Measurements from ENCODE around the gene HS1BP3. TPM values are rescaled to one million over a fixed set of nuclear protein-coding genes. Genes with fewer than 3 reads are reported as not detected.

Gene HS1BP3
- total and polyA plus RNA-seq, 2 of the 13 experiments (the other 11 are each of a cell fraction or from before 2014, with no cell fraction given) = 15.2 to 22.0 TPM

DNA sequence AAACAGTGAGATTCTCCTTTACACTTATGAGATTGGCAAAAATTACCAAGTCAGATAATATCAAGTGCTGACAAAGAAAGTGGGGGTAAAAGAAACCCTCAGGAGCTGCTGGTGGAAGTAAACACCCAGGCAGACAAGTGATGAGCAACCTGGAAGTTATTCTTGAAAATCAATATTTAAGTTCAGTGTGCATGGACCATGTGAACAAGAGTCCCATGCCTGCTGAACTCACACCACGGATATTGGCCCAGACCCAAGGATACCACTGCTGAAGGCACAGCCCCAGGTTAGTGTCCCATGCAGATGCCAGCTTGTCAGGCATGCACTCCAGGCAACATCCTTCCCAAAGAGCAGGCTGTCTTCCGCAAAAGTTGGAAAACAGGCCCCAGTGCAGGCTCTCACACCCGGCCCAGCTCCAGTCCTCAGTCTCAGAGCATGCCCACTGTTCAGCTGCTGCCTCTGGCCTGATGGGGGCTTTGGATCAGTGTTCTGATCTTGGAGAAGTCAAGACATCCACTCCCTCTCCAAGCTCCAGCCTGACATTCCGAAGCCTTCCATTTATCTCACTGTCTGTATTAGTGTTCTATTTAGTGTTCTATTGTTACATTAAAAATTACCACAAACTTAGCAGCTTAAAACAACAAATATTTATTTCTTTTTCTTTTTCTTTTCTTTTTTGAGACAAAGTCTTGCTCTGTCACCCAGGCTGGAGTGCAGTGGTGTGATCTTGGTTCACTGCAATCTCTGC is 70.0 kb downstream of the HS1BP3 start:
- intact Hi-C loops (cut with micrococcal nuclease; ENCODE audit: unreplicated experiment) (no loop called here), in situ Hi-C loops (cut with HindIII; ENCODE audit: extremely low pct_ligation_motif_present, low pct_unique_long_range_greater_than_20kb) (no loop called here)
- POLR2A ChIA-PET = interaction anchor here (1.1 to 36.8 kb wide), 17 partner anchors 13 to 141 kb away, joined by 3 to 1537 read pairs (median 10); partner anchors contain the start of gene RHOB
- Histone ChIP-seq H3K27me3 (ENCODE audit: control insufficient read depth in 1 of 2, insufficient read depth in 2 of 2, low read length in 2 of 2) (no peaks in the 10 kb centered on the region), H3K79me2 (ENCODE audit: insufficient read depth, low read length) (no peaks in the 10 kb centered on the region), H3K9me3 (ENCODE audit: low read length) (peaks cover 5% of the 10 kb centered on the region), H3K4me1 (ENCODE audit: insufficient read depth, low read length) (peaks cover 100% of the 10 kb centered on the region), H4K20me1 (ENCODE audit: insufficient read depth, low read length) (no peaks in the 10 kb centered on the region), H3K9ac (ENCODE audit: insufficient read depth, low read depth, low read length) (peak overlapping the region; percentile 75), H3K4me3 (replicated peaks in 1 of 3; ENCODE audit: insufficient read depth in 1 of 3, low read depth in 2 of 3, low read length in 3 of 3) (no peak overlapping the region), H3K4me2 (ENCODE audit: low read depth, low read length) (no peak overlapping the region), H3K27ac (ENCODE audit: extremely low read length, insufficient read depth, low read length) (peak overlapping the region; percentile 97), H3K36me3 (replicated peaks in 1 of 2; ENCODE audit: control insufficient read depth in 1 of 2, insufficient read depth in 2 of 2, low read length in 2 of 2) (no peaks in the 10 kb centered on the region), H2AFZ (ENCODE audit: low read length) (no peak overlapping the region)
- BruUV-seq (replicated peaks) = no TSS peak
- CTCF ChIA-PET (ENCODE audit: low intra/inter-chr PET ratio, low total read pairs) = interaction anchor here (2.0 kb wide), 1 partner anchor 12 kb away, joined by 4 read pairs; no protein-coding TSS in a partner anchor
- 58% methylated on average over 4 of the region's 4 CpGs for WGBS (ENCODE audit: low lambda C conversion rate)
- DNase-seq (ENCODE audit: low spot score) (peak; percentile 95), FAIRE-seq (peak; percentile 86), ATAC-seq (peak; percentile 3)
- TF ChIP-seq ZNF264 (CRISPR knock-in tag; IDR thresholded peaks at IDR 0.05) = peak; percentile 93
- TF ChIP-seq ZNF607 (CRISPR knock-in tag; IDR thresholded peaks at IDR 0.05; ENCODE audit: borderline replicate concordance) = peak; percentile 59
- TF ChIP-seq MED1 (CRISPR knock-in tag; IDR thresholded peaks at IDR 0.05) = peak; percentile 99
- TF ChIP-seq, protein P1, sequence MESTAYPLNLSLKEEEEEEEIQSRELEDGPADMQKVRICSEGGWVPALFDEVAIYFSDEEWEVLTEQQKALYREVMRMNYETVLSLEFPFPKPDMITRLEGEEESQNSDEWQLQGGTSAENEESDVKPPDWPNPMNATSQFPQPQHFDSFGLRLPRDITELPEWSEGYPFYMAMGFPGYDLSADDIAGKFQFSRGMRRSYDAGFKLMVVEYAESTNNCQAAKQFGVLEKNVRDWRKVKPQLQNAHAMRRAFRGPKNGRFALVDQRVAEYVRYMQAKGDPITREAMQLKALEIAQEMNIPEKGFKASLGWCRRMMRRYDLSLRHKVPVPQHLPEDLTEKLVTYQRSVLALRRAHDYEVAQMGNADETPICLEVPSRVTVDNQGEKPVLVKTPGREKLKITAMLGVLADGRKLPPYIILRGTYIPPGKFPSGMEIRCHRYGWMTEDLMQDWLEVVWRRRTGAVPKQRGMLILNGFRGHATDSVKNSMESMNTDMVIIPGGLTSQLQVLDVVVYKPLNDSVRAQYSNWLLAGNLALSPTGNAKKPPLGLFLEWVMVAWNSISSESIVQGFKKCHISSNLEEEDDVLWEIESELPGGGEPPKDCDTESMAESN (CRISPR knock-in tag; conservative IDR thresholded peaks at IDR 0.05) = peak; percentile 27; the same call in 1 of the 2 replicates
- TF ChIP-seq ZNF772 (CRISPR knock-in tag; IDR thresholded peaks at IDR 0.05) = peak; percentile 74; the same call in 1 of the 2 replicates
- peak; percentile 74; the same call in 1 of the 2 replicates for TF ChIP-seq CSRNP1 (CRISPR knock-in tag; IDR thresholded peaks at IDR 0.05)
- no peak for TF ChIP-seq ZNF761 (CRISPR knock-in tag; conservative IDR thresholded peaks at IDR 0.05)
- TF ChIP-seq ZNF503 (CRISPR knock-in tag; IDR thresholded peaks at IDR 0.05) = peak; percentile 88
- TF ChIP-seq ZNF605 (CRISPR knock-in tag; IDR thresholded peaks at IDR 0.05) = peak; percentile 39; the same call in 1 of the 2 replicates
- 0 out of 2 replicates have a peak, but pooled peaks have one; percentile 48 for TF ChIP-seq ZNF3 (CRISPR knock-in tag; IDR thresholded peaks at IDR 0.05)
- peak; percentile 93; the same call in 1 of the 2 replicates for TF ChIP-seq PHF21A (CRISPR knock-in tag; IDR thresholded peaks at IDR 0.05)
- TF ChIP-seq HOXA3 (CRISPR knock-in tag; IDR thresholded peaks at IDR 0.05) = peak; percentile 89; the same call in 1 of the 2 replicates
- no peak for TF ChIP-seq ZUFSP (CRISPR knock-in tag; IDR thresholded peaks at IDR 0.05; ENCODE audit: borderline replicate concordance)
- TF ChIP-seq E2F5 (CRISPR knock-in tag; conservative IDR thresholded peaks at IDR 0.05) = no peak
- TF ChIP-seq ZNF230 (CRISPR knock-in tag; IDR thresholded peaks at IDR 0.05) = peak; percentile 69; the same call in 1 of the 2 replicates

Measured in HepG2 (cell line).